Omental fat pad (tissue), 4 donors: ENCODE data around the gene ARID5B. TPM values are rescaled to one million over a fixed set of nuclear protein-coding genes. Genes with fewer than 3 reads are reported as not detected.

ENCODE experiments used
- ATAC-seq: fragments of 150-250 bp; one replicate; pipeline ENCODE4 v1.9.1; 2016; ENCODE audit warnings: mild to moderate bottlenecking, moderate library complexity; ENCODE audit not compliant: low FRiP score
- DNase-seq: peaks from one replicate; pipeline ENCODE4 v3.0.0-alpha.2; 2019; ENCODE audit warnings: low spot score
- CTCF ChIP-seq, 3 donors: fragments of 450-650 bp; IDR thresholded peaks; one replicate each; pipeline ENCODE4 v1.5.1; 2016 to 2017; ENCODE audit warnings: antibody characterized with exemption in 3 of 3, mild to moderate bottlenecking in 3 of 3, moderate library complexity in 2 of 3
- total RNA-seq, 4 donors: library from RNA; depleted of rRNA; stranded (reverse); fragments of >200 nt; gene quantifications; one replicate each; pipeline ENCODE4 v1.1.0, GENCODE V29; 2016

Gene ARID5B
- total RNA-seq, 4 donors from 2014 or later = 57.5 to 163 (median 123) TPM

GRCh38 chr10:62109587-62110293 lies 208.2 kb downstream of the ARID5B start:
- no peak for TF ChIP-seq CTCF (IDR thresholded peaks at IDR 0.05)
- DNase-seq (no peak), ATAC-seq (no peak)

- ATAC-seq = no peak
- TF ChIP-seq CTCF (IDR thresholded peaks at IDR 0.05) = no peak
- no peak for DNase-seq
Measured at GRCh38 chr10:62112300-62112699, 210.8 kb downstream of the ARID5B start.

GRCh38 chr10:62112963-62113362 lies 211.5 kb downstream of the ARID5B start:
- DNase-seq = no peak
- no peak for ATAC-seq
- no peak for TF ChIP-seq CTCF (IDR thresholded peaks at IDR 0.05)

- no peak for ATAC-seq
- no peak for DNase-seq
- no peak for TF ChIP-seq CTCF (IDR thresholded peaks at IDR 0.05)
Measured at GRCh38 chr10:62113680-62114079, 212.2 kb downstream of the ARID5B start.

GRCh38 chr10:62115321-62115720 lies 213.8 kb downstream of the ARID5B start:
- DNase-seq = no peak
- no peak for ATAC-seq
- no peak for TF ChIP-seq CTCF (IDR thresholded peaks at IDR 0.05)

- no peak for TF ChIP-seq CTCF (IDR thresholded peaks at IDR 0.05)
- no peak for ATAC-seq
- DNase-seq = no peak
Measured at GRCh38 chr10:62115842-62116241, 214.3 kb downstream of the ARID5B start.

GRCh38 chr10:62116896-62117295 lies 215.4 kb downstream of the ARID5B start:
- DNase-seq (no peak), ATAC-seq (no peak)
- no peak for TF ChIP-seq CTCF (IDR thresholded peaks at IDR 0.05)
